D341Med (cell line): ENCODE results near the gene EOLA1.
A peak's percentile ranks its signal among the peaks of the same experiment; 100 is the strongest.
"Not testable (repeated sequence)": the region's sequence is repeated elsewhere in the genome, so short reads cannot be mapped to it uniquely, and the experiment has no call there.

Experiments used
- DNase-seq: peaks from one replicate; pipeline ENCODE4 v3.0.0; 2012; ENCODE audit warnings: low spot score

Gene EOLA1

DNA sequence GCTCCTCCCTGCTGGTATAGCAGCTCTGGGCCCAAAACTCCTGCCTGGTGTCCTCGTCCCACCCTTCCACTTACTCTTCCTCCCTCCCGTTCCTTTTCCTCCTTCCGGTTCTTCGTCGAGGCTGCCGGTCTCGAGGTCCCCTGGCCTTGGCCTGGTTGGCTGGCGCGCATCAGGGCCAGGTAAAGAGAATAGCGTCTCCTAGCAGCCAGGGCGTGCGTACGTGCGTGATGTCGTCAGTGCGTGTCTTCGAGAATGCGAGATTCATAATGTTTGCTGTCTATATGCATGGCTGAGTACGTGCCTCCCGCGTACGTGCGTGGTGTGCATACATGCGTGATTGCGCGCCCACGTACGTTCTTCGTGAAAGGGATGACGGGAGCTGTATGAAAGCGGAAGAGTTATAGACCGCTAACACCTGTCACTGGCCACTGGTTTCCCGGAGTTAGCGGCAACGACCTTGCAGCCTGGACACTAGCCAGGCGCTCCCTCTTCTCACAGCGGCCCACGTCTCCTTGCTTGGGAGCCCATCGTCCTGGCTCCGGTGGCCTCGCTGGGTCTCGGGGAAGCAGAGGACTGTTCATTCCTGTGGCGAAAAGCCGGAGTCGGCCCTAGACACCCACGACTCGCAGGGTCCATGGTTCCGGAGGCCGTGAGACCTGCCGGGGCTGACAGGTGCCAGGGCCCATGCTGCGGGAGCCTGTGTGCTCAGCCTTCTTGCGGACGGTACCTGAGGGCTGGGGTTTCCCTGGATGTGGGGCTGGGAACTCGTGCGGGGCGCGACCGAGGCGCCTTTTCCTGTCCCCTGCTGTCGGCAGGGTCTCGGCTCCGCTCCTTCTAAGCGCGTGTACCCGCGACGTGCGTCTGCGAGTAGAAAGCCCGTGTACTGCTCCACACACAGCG lies at the start of gene EOLA1:
Gene EOLA1, plus strand, starts transcription at position 392 of the 900 bp plus-strand sequence. CDS start 4,619 bp downstream, outside the sequence.
- DNase-seq = peak; percentile 70

DNA sequence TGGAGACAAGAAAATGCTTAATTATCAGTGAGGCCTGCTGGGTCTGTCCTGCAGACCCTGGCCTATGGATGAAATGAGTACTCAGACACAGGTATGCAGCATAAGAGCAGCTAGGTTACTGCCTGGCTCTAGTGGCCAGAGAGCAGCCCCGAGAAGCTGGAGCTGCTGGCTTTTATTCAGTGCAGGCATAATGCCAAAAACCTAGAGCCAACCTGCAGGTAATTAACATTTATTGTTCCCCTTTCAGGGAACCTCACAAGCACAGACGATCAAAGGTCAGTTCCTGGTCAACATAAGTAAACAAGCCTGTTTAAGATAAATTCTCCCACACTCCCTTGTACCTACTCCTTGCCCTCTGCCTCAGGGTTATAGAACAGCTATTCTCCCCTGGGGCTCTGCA lies 49.0 kb upstream of the EOLA1 start:
- no peak for DNase-seq

DNA sequence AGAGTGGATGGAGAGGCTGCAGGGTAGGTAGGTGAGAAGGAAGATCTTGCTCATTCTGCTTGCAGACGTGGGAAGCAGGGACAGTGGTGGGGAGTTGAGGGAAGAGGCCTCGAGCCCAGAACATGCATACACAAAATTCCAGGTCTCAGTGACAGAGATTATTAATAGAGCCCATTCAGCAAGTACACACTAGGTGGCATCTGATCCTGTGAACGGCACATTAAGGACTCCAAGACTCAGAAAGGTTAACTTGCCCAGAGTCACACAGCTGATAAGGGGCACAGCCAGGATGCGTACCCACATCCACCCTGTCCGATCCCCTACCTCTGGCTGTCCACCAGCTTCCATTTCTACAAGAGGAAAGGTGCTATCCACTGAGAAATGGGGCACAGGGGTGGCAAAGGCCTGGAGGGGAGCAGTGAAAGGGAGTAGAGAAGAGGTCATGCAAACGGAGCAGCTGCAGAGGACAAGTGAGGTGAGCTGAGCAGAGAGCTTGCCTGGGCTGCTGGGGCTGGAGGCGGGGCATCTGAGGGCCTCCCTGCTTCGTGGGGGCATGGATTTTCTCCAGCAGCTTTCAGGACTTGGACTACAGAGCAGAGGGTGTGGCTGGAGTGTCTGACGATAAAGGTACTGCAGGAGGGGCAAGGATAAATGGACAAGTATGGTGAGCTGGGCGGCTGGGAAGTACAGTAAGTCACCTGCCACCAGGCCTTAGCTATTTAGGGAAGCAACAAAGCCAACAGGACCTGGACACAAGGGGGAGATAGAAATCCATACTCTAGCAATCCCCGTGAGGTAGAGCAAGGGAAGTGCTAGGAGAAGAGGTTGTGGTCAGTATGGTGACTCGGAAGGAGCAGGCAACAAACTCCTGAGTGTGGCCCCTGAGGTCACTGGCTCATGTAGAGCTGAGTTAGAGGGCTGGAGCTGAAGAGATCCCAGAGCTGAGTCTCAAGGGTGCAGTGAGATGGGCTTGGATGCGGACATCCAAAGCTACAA lies 46.9 kb upstream of the EOLA1 start:
- DNase-seq = no peak

DNA sequence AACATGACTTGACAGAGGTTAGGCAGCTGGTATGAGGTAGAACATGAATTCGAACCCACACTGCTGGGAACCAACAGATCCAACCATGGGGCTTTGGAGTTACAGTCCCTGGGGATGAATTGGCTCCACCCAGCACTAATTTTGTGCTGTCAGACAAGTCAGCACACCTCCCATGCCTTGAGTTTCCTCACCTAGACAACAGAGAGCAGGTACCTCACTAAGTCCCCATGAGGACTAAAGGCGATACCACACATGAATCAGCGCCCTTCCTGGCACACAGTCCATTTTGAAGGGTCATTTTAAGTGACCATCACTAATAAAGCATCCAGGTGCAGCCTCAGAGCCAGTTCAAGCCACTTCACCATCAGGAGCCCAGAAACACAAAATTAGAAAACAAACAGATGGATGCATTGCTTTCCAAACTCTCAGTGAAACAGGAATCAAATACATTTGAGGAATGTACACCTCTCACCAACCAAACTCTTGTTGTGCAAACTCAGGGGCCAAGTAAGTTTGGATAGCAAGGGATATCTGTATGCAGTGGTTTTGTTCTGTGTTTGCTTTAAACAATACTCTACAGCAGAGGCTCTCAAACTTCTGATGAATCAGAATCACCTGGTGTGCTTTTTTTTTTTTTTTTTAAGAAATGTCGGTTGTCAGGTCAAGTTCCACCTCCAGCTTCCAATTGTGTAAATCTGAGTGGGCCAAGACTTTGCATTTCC lies 45.8 kb upstream of the EOLA1 start:
- DNase-seq = no peak

DNA sequence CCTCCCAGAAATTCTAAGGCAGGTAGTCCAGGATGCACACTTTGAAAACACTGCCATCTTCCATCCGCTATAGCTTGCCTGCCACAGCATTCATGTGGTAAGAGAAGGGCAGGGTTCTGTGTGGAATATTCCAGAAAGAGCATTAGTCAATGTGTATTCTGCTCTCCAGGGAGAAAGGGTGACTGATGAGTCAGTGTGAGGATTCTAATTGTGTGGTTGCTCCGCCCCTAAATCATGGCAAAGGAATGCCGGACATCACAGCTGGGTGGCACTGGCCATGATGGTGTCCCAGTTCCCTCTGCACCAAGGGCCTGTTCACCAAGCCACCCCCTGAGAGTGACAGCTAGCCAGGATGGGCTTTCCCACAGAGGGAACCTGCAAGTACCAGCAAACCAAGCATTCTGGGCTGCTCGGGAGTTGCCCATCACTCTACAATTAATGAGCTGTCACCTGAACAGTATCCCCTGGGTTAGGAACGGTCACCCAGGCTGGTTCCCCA lies 45.2 kb upstream of the EOLA1 start:
- no peak for DNase-seq

DNA sequence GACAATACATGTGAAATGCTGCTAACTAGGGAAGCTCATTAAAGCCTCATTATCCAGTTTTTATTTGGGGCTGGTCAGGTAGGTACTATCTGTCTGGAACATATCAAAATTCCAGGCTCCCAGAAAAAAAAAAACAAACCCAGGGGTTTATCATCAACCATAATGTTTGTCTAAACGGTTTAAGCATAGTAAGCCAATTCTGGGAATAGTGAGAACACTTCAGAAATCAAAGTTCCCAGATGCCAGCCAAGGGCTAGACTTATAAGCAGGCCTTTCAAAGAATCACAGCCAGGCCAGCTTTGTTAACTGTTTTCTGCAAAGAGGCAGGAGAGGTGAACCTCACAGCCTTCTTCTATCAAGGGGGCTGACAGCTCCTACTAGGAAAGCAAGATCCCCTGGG lies 43.8 kb upstream of the EOLA1 start:
- no peak for DNase-seq

DNA sequence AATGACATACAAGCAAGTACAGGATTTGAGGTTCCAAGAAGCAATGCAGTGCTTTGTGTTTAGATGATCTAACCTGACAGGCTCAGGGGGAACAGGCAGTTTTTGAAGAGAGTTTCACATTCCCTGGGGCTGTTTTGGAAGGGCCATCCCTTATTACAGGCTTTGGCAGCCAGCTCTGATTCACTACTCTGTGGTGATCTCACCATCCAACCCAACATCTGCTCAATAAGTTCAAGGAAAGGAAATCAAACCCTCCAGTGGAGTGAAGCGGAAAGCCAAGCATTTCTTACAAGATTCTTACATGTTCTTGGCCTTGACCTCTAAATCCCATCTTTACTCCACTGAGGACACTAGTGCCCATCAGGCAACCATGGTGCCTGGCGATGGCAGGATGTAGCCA lies 43.2 kb upstream of the EOLA1 start:
- no peak for DNase-seq

GRCh38 chrX:149498767-149499166 lies 42.0 kb upstream of the EOLA1 start:
- DNase-seq = no peak

DNA sequence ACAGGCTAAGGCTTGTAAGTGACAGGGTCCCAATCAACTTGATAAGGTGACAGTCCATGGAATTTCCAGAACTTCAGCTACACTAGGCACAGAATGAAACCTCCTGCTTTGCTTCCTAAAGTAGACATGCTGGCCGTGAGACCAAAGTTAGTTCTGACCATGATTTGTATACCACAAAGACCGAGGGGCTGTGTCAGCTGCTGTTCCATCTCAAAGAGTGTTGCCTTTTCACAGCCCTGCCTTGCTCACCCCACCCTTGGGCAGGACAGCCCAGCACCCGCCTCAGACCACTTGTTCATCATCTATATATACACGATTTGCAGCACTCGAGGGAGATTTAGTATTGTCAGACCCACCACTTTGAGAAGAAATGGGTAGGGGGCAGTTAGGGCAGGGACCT lies 41.0 kb upstream of the EOLA1 start:
- DNase-seq = no peak

GRCh38 chrX:149502923-149503322 lies 37.9 kb upstream of the EOLA1 start:
- not testable (repeated sequence) for DNase-seq

DNA sequence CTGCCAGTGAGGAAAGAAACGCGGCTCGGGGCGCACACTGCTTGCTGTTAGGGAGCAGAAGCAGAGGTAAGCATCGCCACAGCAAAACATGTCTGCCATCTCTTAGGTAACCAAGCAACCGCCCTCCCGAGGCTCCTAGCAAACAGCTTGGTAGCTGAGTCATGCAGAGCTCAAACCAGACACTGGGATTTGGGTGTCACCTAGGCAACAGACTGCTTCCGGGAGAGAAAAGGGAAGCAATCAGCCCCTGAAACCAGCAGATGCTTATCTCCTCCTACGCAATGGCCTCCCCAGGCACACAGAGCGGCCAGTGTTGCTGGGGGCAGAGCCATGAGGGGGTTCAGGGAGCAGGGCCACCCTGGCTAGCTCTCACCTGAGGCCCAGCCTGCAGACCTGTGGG lies 37.4 kb upstream of the EOLA1 start:
- DNase-seq = not testable (repeated sequence)

- peak; percentile 39 for DNase-seq
Observed at GRCh38 chrX:149504226-149504914, 36.4 kb upstream of the EOLA1 start.

- DNase-seq = peak; percentile 88
Observed at GRCh38 chrX:149504915-149505651, 35.7 kb upstream of the EOLA1 start, which contains the start of gene IDS. IDS (minus strand) TSS chrX:149505306; CDS start chrX:149505137, 169 bp downstream.

GRCh38 chrX:149505671-149506070 lies 35.1 kb upstream of the EOLA1 start:
- DNase-seq = no peak

DNA sequence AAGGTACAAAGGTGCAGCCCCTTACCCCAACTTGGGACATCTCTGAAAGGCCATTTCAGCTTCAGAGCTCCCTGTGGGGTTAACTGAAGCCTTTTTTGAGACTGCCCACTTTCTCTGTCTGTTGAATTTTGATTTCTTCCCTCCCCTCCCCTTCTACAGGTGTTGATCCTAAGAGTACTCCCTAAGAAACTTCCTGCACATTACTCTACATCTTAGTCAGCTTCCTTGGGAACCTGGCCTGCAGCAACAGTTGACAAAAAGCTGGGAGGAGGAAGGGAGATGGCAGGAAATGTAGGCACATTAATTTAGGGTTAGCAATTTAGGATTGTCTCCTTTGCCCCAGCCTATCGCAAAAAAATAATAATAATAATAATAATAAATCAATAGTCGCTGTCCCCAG lies 34.5 kb upstream of the EOLA1 start:
- no peak for DNase-seq

DNA sequence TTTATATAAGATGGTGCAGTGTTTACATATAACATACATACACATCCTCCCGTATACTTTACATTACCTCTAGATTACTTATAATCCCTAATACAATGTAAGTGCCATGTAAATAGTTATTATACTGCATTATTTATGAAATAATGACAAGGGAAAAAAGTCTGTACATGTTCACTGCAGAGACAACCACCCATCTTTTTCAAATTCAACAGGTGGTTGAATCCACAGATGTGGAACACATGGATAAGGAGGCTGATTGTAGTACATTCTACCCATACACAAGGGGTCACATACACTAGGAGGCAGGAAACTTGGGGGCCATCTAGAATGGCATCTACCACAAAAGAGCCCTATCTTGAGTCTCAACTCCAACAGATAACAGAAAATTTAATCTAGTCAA lies 32.3 kb upstream of the EOLA1 start:
- no peak for DNase-seq

GRCh38 chrX:149510386-149510785 lies 30.4 kb upstream of the EOLA1 start:
- no peak for DNase-seq

DNA sequence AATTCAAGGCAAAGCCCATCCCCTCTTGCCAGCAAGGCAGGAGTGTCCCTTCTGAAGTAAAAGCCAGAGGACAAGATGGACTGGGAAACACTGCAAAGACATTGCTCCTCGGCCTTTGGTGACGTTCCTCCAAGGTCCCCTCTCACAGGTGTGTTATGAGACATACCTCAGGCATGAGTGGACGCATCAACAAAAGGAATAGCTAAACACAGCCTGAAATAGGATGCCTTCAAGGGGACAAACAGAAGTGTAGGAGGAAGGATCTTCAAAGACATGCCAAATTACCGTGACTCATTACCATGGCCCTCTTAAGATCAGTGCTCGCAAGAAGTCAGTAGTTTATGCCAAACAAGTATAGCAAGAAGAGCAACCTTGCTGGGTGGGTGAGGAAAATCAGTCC lies 29.7 kb upstream of the EOLA1 start:
- DNase-seq = no peak

DNA sequence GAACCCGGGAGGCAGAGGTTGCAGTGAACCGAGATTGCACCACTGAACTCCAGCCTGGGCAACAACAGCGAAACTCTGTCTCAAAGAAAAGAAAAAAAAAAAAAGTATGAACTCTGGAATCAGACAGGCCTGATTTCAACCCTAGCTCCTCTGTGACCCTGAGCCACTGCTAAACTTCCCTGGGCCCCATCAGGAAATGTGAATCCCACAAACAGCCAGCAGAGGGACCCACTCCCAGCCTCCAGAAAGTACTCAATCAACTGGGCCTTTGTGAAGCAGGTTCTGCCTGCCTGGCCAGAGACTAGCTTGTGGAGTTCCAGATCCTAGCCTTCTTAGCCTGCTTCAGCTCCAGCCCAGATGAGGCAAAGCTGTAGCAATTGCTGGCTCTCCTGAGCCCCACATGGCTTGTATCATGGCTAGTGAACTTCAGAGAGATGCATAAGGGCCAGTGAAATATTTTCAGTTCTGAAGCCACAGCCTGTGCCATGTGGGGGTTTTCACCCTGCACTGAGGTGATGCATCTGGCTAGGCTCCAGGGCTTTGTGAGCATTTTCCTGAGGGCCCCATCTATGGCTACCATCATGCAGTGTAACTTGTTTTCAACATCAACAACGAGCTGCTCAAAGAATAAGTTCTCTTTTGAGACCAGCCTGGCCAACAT lies 28.5 kb upstream of the EOLA1 start:
- peak; percentile 64 for DNase-seq
